Epithelial cell of proximal tubule (primary cell): Measurements from ENCODE around the gene TBC1D7. TPM values are rescaled to one million over a fixed set of nuclear protein-coding genes. Genes with fewer than 3 reads are reported as not detected.
A peak's percentile ranks its signal among the peaks of the same experiment; 100 is the strongest.

ENCODE experiments used
- DNase-seq: peaks from one replicate; pipeline ENCODE4 v3.0.0-alpha.2; 2011; ENCODE audit warnings: low read depth
- H3K4me3 ChIP-seq: 2 replicates; pipeline ENCODE4 v1.5.1; 2011; ENCODE audit warnings: low read depth, mild to moderate bottlenecking, low read length
- CTCF ChIP-seq: conservative IDR thresholded peaks from 2 replicates; pipeline ENCODE4 v1.5.1; 2012; ENCODE audit warnings: low read depth, mild to moderate bottlenecking, low read length
- total RNA-seq: library from RNA; depleted of rRNA; stranded (reverse); fragments of >200 nt; gene quantifications from 2 replicates; pipeline ENCODE4 v1.2.3, GENCODE V29; 2015

Gene TBC1D7
- total RNA-seq, 1 donor from 2014 or later = 20.3 TPM

- DNase-seq = no peak
- no peak for TF ChIP-seq CTCF
- no peak overlapping the region for H3K4me3 ChIP-seq
These were observed 27.9 kb upstream of the TBC1D7 start for GRCh38 chr6:13355999-13356785.

GRCh38 chr6:13355043-13355945, 27.0 kb upstream of the TBC1D7 start:
- TF ChIP-seq CTCF = no peak
- no peak overlapping the region for H3K4me3 ChIP-seq
- DNase-seq = peak; percentile 69

GRCh38 chr6:13354331-13355042, 26.1 kb upstream of the TBC1D7 start:
- DNase-seq = no peak
- TF ChIP-seq CTCF = no peak
- H3K4me3 ChIP-seq = no peak overlapping the region

GRCh38 chr6:13352165-13352564, 23.8 kb upstream of the TBC1D7 start:
- TF ChIP-seq CTCF = no peak
- no peak for DNase-seq
- H3K4me3 ChIP-seq = no peak overlapping the region

GRCh38 chr6:13351271-13351670, 22.9 kb upstream of the TBC1D7 start:
- no peak for TF ChIP-seq CTCF
- no peak for DNase-seq
- no peak overlapping the region for H3K4me3 ChIP-seq

GRCh38 chr6:13349811-13350506, 21.6 kb upstream of the TBC1D7 start:
- no peak for TF ChIP-seq CTCF
- no peak for DNase-seq
- no peak overlapping the region for H3K4me3 ChIP-seq
